ENCODE data around the gene CCDC15. TPM values are rescaled to one million over a fixed set of nuclear protein-coding genes. Genes with fewer than 3 reads are reported as not detected.

CCDC15 gene
- total RNA-seq, 1 donor from 2014 or later = 1.5 TPM

DNA sequence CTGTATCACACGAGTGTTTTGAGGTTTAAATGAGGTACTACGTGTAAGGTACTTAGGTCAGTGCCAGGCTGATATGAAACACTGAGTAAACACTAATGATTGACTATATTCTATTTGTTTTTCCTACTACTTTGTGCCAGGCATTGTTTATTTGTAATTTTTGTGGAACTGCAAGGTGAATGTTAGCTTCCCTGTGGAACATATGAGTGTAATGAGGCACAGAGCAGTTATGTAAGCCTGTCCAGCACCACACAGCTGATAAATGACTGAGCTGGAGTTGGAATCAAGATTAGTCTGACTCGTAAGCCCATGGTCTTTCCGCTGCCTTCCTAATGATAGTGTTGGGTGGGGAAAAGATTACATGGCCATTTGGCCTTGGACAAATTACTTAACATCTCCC lies 115.0 kb downstream of the CCDC15 start:
- DNase-seq = no peak

DNA sequence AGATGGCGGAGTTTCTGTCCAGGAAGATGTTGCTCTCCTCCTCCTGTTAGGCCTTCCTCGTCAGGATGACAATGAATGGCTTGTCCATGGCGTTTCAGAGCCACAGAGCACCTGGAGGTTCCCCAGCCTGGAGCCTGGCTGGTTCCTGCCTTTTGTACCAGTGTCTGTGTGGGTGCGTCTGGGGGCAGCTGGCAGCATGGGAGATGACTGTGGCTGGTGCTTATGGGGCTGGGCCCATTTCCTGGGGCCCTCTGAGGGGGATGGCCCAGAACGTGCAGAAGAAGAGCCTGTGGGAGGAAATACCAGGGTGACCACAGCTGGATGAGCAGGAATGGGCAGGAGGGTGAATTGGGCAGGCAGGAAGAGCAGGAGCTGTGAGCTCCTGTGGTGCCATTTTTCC lies 115.8 kb downstream of the CCDC15 start:
- no peak for DNase-seq

DNA sequence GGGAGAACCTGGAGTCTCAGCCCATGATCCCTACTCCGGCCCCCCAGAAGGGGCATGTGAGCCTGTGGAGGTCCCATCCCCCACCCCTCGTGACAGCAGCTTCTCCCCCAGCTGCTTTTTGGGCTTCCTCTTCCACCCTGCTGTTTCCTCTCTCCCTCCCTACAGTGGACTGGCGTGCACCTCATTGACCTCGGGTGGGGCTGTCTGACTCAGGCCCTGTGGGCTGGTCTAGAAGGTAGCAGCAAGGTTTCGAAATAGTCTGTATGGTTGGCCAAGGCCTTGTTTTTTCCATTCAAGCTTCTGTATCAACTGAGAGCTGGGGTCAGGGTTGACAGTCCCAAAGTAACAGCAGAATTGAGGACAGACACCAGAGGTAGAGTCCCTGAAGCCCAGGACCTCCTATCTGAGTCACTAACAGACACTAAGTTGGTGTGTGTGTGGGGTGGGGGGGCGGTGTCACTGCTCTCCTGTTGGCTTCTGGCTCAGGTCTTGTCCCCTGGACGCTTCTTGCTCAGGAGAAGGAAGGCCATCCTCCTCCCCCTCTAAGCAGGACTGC lies 116.8 kb downstream of the CCDC15 start:
- peak; percentile 46 for DNase-seq

DNA sequence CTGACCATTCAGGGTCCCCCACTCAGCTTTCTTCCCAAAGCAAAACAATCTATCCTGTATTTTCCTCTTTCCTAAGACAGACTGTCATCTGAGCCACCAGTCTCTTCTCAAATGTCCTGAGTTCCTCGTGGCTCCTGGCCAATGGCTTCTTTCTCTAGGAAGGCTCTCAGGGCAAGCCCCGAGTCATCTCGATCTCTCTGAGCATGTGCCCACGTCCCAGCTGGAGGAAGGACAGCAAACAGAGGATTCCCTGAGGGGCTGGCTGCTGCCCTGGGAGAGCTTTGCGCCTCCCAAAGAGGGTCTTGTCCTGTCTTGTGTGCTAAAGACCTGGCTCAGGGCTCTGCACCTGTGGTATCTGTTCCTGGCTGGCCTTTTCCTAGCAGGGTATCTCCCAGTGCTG lies 117.4 kb downstream of the CCDC15 start:
- DNase-seq = no peak

DNA sequence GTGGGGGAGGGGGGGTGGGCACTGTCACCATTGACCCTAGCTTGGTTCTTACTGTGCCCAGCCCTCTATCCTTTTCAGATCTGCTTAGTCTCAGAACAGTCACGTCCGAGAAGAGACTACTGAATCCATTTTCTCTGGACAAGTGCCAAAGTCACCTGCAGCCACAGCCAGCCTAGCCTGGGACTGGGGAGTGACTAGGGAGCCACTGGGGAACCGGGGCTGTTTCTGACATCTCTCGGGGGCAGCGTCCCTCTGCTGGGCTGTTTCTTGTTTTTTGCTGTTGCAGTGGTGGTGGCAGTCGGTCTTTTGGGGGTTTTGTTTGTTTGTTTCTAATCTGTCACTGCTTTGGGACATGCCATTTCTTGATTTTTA lies 117.8 kb downstream of the CCDC15 start:
- DNase-seq = no peak

DNA sequence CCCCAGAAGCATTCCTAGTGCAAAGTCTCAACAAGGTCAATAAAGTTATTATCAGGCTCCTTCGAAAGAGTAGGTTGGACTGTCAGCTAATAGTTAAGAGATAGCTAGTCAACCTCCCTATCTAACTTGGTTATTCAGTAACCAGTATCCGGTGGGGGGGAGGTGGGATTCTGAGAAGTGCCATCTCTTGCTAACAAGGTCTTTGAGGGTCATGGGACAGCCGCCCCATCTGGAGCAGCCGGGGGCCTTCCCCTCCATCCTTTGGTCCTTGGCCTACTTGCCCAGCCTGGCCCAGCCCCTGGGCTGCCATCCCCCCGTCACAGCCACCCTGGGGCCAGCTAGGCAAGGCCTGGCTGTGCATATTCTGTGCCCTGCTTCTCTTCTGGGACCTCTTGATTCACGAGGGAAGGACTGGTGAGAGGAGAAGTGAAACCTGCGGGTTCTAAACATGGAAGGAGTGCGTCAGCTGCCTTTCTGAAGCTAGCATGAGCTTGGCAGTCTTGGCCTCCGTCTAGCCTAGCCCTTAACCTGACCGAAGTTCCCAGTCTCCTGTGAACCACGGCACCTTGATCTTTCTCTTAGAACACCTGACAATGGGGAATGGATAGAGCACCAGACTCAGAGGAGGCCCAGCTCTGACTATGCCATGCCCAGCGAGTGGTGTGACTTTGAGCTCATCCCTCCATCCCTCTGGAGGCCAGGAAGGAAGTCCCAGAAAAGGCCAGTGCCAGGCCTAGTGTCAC lies 118.4 kb downstream of the CCDC15 start:
- DNase-seq = no peak

DNA sequence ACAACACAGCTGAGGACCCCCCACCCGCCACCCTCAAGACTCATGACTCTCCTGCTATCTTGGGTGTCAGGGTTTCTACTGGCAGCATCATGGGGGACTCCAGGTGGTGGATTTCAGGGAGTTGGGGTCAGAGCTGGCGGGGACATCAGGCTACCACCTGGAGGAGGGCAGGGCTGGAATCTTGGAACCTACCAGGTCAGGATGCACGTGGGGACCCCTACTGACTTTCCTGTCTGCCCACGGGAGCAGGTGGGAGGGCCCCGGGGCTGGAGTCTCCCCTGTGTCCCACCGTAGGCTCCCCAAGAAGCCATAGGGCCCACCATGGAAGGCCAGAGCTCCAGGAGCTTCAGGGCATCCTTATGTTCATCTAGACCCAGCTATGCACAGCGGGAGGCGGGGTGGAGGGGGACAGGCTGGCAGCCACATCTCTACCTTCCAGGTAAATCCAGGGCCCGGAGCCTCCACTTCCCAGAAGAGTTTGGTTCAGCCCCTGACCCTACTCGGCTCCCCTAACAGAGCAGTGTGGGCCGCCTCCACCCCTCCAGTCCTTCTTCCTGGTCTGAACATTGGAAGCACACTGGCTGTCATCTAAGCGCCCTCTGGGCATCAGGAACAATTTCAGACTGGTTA lies 119.1 kb downstream of the CCDC15 start:
- no peak for DNase-seq

DNA sequence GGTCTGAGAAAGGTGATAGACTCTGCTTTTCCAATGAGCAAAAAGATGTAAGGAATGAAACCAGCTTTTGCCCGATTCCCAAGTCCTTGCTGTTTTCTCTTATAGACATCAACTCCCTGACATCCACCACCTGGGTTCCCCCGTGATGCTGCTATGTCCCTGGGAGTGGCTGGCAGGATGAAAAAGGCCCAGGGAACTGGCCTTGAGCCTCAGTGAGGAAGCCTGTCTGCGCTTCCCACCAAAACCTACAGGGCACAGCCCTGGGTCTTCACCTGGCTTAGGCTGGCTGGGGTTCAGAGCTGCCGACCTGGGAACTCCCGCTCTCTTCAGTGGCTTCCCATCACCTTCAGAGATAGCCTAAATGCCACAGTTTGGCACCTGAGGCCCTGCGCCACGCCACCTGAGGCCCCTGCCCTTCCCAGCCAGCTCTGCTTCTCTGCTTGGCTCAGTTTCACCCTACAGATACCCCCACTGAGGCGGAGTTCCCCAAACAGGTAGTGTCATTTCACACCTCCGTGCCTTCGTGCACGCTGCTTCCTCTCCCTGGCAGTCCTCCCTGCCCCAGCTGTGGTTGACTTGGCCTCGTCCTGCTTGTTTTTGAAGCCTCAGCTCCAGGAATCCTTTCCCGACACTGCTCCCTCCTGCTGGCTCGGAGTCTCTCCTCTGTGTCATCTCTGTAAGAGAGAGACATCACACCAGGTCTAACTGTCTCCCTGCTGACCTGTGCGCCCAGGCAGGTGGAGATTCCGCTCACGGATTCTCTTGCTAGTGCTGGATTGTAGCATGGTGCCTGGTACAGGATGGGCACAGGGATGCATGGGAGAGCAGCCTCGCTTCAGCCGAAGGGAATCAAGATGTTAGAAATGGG lies 119.8 kb downstream of the CCDC15 start:
- DNase-seq = no peak

DNA sequence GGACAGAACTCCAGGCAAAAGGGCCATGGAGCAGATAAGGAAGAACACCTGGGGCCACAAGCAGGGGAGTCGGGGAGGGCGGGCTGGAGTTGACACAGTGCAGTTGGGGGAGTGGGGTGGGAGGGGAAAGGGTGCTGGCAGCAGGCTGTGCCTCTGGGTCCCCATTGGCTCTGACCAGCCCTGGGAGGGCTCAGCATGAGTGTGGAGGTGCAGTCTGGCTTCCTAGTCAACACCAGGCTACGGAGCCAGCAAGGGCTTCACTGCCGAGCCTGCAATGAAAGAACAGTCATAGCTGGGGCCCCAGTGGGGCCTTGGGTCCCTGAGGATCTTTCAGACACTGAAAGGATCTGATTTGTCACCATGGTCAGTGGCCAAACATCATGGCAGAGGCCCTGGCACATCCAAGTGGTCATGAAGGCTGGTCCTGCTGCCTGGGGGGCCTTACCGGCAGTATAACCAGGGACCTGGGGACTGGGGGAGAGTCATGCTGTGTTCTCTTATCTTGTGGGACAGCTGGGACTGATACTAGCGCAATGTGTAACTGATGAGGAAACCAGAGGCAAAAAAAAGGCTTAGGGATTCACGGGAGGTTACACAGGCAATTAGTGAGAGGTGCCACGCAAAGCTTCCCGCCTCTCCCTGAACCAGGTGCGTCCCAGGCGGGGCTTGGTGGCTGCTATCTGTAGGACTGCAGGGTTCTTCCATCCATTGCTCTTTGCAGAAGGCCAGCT lies 120.7 kb downstream of the CCDC15 start:
- no peak for DNase-seq

DNA sequence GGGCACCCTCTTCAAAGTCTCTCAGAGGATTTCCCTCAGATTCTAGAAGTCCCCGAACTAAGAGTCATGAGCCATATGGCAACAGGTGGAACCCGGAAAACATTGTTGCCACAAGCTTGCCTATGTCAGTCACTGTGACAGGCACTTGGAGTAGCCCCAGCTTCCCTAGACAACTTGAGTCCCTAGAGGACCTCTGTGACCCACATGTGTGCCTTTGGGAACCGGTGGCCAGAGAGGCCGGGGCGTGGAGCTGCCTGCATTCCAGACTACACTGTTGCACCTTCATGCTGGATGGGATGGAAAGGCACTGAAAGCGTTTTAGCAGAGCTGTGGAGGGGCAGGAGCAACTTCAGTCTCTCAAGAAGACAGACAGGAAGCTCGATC lies 121.2 kb downstream of the CCDC15 start:
- DNase-seq = no peak

DNA sequence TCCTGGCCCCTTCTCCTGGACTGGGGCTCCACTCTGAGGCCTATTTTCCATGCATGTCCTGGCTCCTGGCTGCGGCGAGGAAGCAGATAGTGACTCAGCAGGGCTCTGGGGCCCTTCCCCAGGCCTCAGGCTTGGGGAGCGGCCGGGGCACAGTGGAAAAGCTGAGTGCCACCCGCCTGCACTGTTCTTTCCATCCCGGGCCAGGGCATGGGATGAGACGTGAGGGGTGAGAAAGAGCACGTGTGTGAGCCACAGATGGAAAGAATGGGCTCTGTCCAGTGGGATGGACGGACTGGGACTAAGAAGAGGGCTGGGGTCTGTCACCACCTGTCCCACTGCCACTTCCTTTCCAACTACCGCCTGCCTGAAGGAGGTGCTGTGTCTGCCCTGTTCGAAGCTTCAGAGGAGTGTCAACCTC lies 121.9 kb downstream of the CCDC15 start:
- DNase-seq = peak; percentile 48

DNA sequence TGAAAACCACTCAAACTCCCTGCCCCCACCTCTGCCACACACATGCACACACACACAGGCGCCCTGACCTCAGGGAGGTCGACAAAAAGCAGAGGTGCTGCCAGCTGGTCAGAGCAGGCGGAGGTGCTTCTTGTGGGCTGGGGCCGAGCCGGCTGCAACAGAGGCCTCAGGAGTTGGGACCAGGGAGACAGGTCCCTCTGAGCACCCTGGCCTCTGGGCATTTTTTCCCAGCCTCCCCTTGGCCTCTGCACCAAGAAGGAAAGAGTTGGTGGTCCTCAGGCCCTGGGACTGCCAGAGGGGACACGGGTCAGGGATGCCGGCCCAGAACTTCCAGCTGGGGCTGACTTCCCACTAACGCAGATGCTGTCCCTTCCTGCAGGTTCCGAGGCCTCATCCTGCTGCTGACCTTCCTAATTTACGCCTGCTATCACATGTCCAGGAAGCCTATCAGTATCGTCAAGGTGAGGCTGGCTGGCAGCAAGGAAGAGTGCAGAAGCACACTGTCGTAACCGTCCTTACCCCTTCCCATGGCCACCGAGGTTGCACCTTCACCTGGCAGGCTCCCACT lies 122.5 kb downstream of the CCDC15 start:
- no peak for DNase-seq

DNA sequence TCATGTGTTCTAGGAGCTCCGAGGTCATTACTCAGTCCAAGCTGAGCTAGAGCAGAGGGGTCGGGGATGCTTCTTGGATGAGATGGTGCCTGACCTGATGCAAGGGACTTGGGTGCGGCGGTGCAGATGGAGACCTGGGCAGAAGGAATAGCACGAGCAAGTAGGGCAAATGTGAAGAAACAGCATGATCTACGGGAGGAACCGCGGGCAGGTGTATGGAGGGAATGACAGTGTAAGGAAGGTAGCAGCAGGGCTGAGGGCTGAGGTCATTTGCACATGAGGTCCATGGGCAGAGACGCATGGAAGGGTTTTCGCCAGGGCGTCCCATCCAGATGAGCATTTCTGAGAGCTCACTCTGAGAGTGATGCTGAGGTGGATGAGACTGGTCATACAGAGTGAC lies 124.0 kb downstream of the CCDC15 start:
- DNase-seq = no peak

DNA sequence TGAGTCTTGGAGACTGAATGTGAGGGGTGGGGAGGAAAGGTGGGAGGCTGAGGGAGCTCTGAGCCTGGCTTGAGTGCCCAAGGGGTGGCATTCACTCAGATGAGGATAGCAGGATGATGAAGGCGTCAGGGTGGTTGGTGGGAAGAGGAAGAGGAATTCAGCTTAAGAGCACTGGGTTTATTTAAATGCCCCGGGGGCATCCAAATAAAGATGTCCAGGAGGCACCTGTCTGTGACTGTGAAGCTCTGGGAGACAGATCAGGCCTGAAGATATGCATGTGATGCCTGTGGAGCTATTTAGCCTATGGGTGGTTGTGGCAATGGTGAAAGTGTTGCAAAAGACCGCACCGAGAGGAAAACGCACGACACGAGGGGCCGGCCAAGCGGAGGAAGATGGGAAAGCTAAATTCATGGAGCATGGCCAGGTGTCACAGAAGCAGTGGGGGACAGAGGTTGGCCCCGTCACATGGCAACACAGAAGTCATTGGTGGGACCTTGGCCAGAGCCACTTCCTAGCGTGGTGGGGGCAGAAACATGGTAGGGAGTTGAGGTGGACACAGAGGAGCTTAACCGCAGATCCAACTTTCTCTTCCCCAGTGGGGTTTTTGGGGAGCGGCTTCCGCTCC lies 124.6 kb downstream of the CCDC15 start:
- no peak for DNase-seq

DNA sequence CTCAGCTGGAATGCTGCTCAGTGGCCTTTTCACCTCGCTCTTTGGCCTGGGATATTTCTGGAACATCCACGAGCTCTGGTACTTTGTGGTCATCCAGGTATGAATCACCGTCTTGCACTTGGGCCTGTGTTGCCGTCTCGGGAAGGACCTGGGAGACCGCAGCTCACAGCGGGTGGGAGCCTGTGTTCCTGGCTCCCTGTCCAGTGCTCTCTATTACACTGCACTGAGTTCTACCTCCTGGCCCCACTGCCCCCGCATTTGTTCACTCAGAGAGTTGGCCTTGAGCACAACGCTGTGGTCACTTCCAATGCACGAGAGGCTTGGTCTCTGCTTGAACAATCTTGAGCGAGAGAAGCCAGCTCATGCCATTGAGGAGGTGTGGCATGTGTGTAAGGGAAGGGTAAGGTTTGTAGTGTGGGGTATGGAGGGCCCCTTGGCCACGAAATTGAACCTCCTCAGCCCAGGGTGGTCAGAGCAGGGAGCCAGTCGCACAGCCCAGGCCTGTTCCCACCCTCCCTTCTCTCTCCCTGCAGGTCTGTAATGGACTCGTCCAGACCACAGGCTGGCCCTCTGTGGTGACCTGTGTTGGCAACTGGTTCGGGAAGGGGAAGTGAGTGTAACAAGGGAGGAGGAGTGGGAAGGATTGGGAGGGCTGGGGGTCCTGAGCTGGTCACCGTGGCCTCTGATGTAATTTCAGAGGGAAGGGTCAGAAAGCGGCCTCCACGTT lies 125.3 kb downstream of the CCDC15 start:
- DNase-seq = no peak

DNA sequence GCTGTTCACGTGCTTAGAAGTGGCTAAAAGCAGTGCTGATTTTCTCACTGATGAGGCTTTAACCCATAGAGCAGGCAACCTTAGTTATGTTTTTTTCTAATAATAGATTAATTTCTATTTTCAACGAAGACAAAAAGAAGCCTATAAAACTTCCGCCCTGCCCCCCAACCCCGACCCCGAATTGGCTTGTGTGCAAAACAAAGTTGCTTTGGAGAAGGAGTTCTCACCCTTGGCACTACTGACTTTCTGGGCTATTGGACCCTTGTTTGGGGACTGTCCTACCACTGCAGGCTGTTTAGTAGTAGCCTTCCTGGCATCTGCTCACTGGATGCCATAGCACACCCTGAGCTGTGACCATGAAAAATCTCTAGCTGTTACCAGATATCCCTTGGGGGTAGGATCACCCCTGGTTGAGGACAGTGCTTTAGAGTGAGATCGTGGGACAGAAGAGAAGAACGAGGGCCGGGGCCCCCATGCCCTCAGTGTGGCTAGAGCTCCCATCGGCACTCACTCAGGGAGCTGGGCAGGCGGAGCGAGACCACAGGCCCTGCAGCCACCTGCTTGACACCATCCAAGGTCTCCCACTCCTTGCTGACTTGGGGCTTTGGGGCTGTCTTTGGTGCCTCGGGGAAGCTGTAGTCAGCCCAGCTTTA lies 126.0 kb downstream of the CCDC15 start:
- DNase-seq = no peak

DNA sequence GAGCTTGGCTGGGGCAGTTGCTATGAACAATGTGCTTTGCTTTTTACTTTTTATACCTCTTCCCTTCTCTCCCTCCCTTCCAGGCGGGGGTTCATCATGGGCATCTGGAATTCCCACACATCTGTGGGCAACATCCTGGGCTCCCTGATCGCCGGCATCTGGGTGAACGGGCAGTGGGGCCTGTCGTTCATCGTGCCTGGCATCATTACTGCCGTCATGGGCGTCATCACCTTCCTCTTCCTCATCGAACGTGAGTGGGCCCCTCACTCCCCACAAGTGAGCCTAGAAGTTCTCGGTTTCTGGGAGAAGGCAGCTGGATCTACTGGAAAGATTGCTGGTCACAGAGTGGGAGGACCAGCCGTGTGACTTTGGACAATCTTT lies 126.5 kb downstream of the CCDC15 start:
- no peak for DNase-seq

DNA sequence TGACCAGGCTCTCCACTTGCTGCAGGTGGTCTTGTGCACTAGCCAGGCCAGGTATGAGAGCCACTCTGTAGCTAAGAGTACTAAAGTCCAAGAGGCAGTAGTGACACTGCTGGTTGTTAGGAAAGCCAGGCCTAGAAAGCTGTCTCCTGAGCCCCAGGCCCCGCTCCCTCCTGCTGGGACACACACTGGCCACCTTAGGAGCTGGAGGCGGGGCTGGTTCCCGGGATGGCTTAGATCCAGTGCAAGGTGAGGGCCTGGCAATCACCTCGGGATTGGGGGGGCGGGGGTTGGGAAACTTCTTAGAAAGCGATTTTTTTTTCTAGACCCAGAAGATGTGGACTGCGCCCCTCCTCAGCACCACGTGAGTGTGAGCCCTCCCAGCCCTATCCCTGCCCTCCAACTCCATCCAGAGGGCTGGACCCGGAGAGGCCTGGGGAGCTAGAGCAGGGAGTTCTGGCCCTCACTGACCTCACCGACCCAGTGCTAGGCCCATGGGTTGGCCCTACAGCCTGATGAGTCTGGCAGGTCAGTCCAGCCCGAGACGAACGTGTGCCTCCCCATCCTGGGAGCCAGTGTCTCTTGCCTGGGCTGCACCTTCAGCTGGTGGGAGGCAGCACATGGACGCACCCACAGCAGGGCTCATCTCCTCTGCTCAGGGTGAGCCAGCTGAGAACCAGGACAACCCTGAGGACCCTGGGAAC lies 127.2 kb downstream of the CCDC15 start:
- no peak for DNase-seq

DNA sequence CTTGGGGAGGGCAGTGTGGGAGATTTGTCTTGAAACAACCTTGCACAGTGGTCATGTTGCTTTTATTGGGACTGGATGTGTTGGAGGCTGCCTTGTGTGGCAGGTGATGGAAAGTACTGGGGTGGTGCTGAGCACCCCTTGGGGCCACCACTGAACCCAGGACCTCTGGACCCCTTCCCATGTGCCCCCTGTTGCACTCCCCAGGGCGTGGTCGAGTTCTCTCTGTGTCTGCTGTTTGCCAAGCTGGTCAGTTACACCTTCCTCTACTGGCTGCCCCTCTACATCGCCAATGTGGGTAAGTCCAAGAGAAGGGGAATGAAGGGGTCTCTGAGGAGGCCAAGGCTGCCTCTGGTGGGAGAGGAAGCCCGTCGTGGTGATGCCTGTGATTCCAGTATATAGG lies 128.0 kb downstream of the CCDC15 start:
- DNase-seq = no peak
